ENCODE data around the gene MAST4.
"Not testable (repeated sequence)": the region's sequence is repeated elsewhere in the genome, so short reads cannot be mapped to it uniquely, and the experiment has no call there.

Gene MAST4

DNA sequence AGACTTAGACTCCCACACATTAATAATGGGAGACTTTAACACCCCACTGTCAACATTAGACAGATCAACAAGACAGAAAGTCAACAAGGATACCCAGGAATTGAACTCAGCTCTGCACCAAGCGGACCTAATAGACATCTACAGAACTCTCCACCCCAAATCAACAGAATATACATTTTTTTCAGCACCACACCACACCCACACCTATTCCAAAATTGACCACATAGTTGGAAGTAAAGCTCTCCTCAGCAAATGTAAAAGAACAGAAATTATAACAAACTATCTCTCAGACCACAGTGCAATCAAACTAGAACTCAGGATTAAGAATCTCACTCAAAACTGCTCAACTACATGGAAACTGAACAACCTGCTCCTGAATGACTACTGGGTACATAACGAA lies 156.5 kb downstream of the MAST4 start:
- DNase-seq: not testable (repeated sequence)

- no peak for DNase-seq
Observed at GRCh38 chr5:66757219-66757833, 161.1 kb downstream of the MAST4 start.

- DNase-seq: no peak
Observed at GRCh38 chr5:66757834-66758371, 161.7 kb downstream of the MAST4 start.

GRCh38 chr5:66769030-66769733 lies 173.0 kb downstream of the MAST4 start:
- no peak for DNase-seq

DNA sequence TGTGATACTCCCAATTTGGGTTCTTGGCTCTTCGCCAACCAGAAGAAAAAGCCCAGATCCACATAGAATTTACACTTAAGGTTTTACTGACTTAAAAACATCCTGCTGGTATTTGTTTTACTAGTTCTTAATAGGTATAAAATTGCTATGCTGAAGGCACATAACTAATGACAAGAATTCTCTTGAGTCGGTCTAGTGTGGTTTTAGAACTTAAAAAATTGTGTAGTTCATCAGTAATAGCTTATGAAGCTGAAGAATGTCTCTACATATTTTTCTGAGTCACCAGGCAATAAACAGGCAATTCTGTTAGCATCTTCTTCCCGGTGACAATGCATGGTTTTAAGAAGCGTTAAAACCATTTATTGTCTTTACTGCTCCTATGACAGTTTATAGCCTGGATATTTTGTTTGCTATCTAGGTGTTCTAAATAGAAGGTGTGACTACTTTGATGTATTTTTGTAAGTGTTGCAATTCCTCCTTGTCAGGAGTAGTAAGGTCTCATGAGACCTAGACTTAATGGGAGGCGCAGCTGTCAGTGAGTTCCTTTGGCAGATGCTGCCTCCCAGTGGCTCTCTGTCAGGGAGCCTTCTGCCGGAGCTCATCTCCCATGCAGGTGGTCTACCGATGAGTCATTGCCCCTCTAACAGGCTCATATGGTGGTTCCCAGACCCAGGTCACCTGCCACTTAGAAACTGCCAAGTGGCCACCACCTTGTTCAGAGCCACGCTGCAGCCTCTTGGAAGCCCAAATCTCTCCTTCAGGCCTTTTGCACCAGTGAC lies 173.8 kb downstream of the MAST4 start:
- DNase-seq: no peak

- no peak for DNase-seq
Observed at GRCh38 chr5:66777868-66778267, 181.7 kb downstream of the MAST4 start.

DNA sequence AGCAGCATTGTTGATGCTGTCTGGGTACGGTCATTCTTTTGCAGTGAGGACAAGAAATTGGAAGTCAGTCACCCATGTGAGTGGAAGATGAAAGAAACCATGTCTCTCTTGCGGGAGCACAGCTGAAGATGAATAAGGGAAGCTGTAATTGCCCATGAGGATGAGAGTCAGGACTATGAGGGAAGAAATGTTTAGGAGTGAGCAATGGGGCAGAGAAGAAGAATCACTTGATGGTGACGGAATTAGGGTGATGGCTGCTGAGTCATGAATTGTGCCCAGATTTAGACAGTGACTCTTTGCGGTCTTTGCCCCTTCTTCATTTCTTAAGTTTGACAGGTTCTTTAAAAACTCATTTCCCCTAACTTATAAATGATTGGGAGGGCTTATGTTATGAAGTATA lies 183.3 kb downstream of the MAST4 start:
- DNase-seq: no peak

- no peak for DNase-seq
Observed at GRCh38 chr5:66788556-66788955, 192.4 kb downstream of the MAST4 start.

DNA sequence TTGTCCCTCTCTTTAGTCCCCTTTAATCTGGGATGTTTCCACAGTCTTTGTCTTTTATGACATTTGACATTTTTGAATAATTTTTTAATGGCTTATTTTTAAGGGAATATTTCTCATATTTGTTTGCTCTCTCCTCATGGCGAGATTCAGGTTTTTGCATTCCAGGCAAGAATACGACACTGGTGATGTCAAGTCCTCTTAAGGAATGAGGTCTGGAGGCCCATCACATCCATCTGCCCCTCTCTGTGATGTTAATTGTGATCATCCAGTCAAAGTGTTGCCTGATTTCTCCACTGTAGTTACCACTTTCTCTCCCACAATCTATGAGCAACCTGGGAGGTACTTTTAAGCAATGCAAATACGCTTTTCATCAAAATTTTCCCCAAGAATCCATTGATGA lies 193.2 kb downstream of the MAST4 start:
- no peak for DNase-seq

DNA sequence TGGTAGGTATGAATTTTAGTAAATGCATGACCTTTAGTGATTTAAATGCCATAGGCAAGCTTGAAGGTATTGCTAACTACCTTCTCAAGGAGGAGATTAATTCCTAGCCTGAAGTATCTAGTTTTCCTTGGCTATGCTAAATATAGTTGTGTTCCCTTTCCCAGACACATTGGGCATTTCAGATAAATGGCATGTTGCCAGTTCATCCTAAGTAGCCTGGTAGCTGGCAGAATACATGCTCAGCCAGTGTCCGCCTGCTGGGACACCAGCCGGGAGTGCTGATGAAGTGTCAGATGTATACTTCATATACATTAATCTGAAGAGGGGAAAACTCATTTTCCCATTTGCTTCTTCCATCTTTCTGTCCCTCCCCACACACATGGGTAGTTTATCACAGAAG lies 196.9 kb downstream of the MAST4 start:
- no peak for DNase-seq

- DNase-seq: no peak
Observed at GRCh38 chr5:66795682-66796081, 199.5 kb downstream of the MAST4 start.

- no peak for DNase-seq
Observed at GRCh38 chr5:66796305-66797292, 200.4 kb downstream of the MAST4 start.

GRCh38 chr5:66802941-66803340 lies 206.7 kb downstream of the MAST4 start:
- no peak for DNase-seq

GRCh38 chr5:66805514-66806430 lies 209.6 kb downstream of the MAST4 start:
- DNase-seq: no peak

DNA sequence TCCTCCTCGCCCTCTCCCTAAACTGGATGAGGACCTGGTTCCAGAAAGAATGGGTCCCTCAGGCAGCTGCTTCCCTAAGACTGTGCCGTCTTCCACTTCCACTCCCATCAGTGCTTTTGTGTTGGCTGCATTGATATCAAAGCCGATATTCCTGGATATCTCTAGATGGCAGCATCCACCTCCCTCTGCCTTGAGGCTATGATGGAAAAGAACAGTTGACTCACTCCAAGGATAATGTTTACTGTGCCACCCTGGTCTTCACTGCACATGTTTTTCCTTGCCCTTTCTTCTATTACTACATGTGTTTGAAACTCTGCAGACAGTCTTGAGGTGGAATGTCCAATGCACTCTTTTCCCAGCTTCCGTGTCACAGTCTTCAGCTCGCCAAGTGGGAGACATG lies 211.6 kb downstream of the MAST4 start:
- DNase-seq: no peak

GRCh38 chr5:66808663-66809062 lies 212.5 kb downstream of the MAST4 start:
- no peak for DNase-seq

GRCh38 chr5:66810151-66810550 lies 214.0 kb downstream of the MAST4 start:
- no peak for DNase-seq

- no peak for DNase-seq
Observed at GRCh38 chr5:66810848-66811261, 214.7 kb downstream of the MAST4 start.

- DNase-seq: no peak
Observed at GRCh38 chr5:66812291-66812690, 216.1 kb downstream of the MAST4 start.

DNA sequence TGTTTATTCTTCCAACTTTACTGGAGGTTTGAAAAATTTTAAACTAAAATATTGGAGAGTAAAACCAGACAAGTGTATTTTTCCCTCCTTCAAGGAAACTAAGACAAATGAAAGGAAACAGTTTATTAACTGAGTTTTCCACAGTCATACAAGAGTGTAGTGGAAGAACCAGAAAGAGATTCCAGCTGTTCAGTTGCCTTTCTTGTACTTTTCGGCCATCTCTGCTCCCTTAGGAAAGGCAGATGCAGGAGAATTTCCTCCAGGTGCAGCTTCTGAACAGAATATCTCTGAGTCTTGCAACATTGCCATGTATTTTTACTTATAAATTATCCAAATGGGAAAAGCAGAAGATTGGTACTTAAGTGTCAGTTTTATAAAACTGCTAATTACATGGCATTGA lies 217.1 kb downstream of the MAST4 start:
- DNase-seq: no peak
